BLaER1 (cell line): ENCODE measurements around the gene UPP1.

ENCODE experiments used
- H3K27ac ChIP-seq: shearing (Covaris generic); formaldehyde crosslinking; 2 replicates; pipeline ENCODE4 v1.8.1; 2022
- H3K27me3 ChIP-seq: shearing (Covaris generic); formaldehyde crosslinking; 2 replicates; pipeline ENCODE4 v1.8.1; 2022
- H3K36me3 ChIP-seq: shearing (Covaris generic); formaldehyde crosslinking; 2 replicates; pipeline ENCODE4 v1.8.1; 2022
- H3K4me1 ChIP-seq: shearing (Covaris generic); formaldehyde crosslinking; 2 replicates; pipeline ENCODE4 v1.8.1; 2022
- H3K4me2 ChIP-seq: shearing (Covaris generic); formaldehyde crosslinking; 2 replicates; pipeline ENCODE4 v1.8.1; 2022
- H3K4me3 ChIP-seq: shearing (Covaris generic); formaldehyde crosslinking; 2 replicates; pipeline ENCODE4 v1.8.1; 2022
- H3K9ac ChIP-seq: shearing (Covaris generic); formaldehyde crosslinking; 2 replicates; pipeline ENCODE4 v1.8.1; 2022
- H3K9me3 ChIP-seq: shearing (Covaris generic); formaldehyde crosslinking; 2 replicates; pipeline ENCODE4 v1.8.1; 2022
- H4K20me1 ChIP-seq: shearing (Covaris generic); formaldehyde crosslinking; 2 replicates; pipeline ENCODE4 v1.8.1; 2022
- Cebpa-rat ChIP-seq: shearing (Covaris generic); IDR thresholded peaks from 2 replicates; pipeline ENCODE4 v1.8.1; 2022

UPP1 gene

DNA sequence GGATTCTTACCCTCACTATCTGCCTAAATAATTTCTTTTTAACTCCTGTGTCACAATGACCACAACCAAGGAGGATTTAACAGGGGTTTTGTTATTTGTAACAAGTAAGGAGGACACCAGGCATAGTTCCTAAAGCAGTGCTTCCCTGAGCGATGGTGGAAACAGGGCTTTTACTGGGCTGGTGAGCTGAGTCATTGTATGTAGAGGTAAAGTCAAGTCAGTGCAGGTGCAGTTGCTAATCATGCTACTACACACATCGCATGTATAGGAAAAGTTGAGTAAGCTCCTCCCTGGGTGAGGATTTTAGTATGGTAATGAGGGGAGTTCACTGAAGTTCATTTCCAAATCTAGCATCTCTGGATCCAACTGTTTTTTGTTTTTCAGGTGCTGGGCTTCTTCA, 59.2 kb downstream of the UPP1 start:
- H3K9me3 ChIP-seq = no peaks in the 10 kb centered on the region
- no peak overlapping the region for H3K27ac ChIP-seq

DNA sequence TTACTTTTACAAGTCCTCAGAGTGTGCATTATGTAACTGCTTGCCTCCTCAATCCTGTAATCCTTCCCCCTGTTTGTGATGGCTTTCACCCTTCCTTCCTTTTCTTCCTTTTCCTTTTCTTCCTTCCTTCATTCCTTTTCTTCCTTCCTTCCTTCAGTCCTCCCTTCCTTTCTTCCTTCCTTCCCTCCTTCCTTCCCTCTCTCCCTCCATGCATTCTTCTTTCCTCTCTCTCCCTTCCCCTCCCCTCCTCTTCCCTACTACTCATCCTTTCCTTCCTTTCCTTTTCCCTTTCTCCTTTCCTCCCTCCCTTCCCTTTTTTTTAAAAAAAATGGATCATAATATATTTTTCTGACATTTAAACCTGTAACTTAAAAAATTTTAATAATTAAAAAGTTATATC, 60.0 kb downstream of the UPP1 start:
- Histone ChIP-seq H4K20me1 (no peaks in the 10 kb centered on the region), H3K27me3 (no peaks in the 10 kb centered on the region), H3K9me3 (no peaks in the 10 kb centered on the region), H3K27ac (no peak overlapping the region), H3K4me2 (no peak overlapping the region), H3K9ac (no peak overlapping the region), H3K4me3 (no peak overlapping the region), H3K36me3 (no peaks in the 10 kb centered on the region), H3K4me1 (no peaks in the 10 kb centered on the region)
- TF ChIP-seq Cebpa-rat = no peak

More for the DNA sequence above, 59.2 kb downstream of the UPP1 start:
- no peaks in the 10 kb centered on the region for H3K36me3 ChIP-seq
- H3K9ac ChIP-seq = no peak overlapping the region
- no peaks in the 10 kb centered on the region for H4K20me1 ChIP-seq
- TF ChIP-seq Cebpa-rat = no peak
- no peak overlapping the region for H3K4me3 ChIP-seq
- no peaks in the 10 kb centered on the region for H3K4me1 ChIP-seq
- no peaks in the 10 kb centered on the region for H3K27me3 ChIP-seq
- no peak overlapping the region for H3K4me2 ChIP-seq

DNA sequence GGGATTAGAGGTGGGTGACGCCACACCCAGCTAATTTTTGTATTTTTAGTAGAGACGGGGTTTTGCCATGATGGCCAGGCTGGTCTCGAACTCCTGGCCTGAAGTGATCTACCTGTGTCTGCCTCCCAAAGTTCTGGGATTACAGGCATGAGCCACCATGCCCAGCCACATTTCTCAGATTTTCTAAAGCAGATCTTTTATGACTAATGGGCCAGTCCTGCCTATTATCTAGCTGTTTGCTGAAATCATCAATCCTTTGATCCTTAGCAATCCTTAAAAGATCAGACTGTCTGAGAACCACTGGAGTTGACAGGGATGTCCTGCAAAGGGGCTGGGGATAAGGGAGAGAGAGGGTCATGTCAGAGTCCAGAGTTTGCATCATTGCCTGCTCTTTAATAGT, 61.0 kb downstream of the UPP1 start:
- no peaks in the 10 kb centered on the region for H3K9me3 ChIP-seq
- no peaks in the 10 kb centered on the region for H4K20me1 ChIP-seq
- no peaks in the 10 kb centered on the region for H3K36me3 ChIP-seq
- H3K4me3 ChIP-seq = no peak overlapping the region
- TF ChIP-seq Cebpa-rat = no peak
- H3K4me2 ChIP-seq = no peak overlapping the region
- H3K4me1 ChIP-seq = no peaks in the 10 kb centered on the region
- no peak overlapping the region for H3K9ac ChIP-seq
- H3K27ac ChIP-seq = no peak overlapping the region
- H3K27me3 ChIP-seq = no peaks in the 10 kb centered on the region

DNA sequence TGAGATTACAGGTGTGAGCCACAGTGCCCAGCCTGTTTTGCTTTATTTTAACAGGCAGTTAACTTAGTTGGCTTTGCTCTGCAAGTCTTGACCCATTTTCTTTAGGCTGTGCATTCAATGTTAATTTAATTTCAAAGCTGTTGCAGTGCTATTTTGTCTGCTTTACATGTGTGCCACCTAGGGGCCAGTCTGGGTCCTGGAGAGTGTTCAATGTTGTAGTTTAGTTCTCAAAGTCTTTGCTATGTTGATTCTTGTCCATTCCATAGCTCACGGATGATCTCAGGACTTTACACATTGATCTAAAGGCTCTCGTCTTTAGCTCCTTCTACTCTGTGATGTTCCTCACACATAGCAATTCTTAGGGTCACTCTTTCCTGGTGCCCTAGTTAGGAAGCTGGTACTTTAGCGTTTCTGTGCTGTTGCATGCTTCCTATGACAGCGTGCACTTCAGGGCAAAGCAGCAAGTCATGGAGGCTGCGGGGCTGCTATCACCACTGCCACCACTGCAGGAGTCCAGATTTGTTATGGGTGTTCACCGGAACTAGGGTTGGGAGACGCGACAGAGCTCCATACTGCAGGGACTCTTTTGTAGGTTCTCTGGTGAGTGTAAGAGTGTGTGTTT, 65.8 kb downstream of the UPP1 start:
- no peaks in the 10 kb centered on the region for H3K36me3 ChIP-seq
- no peak overlapping the region for H3K9ac ChIP-seq
- no peak for TF ChIP-seq Cebpa-rat
- no peaks in the 10 kb centered on the region for H3K27me3 ChIP-seq
- H3K4me2 ChIP-seq = no peak overlapping the region
- H3K4me1 ChIP-seq = no peaks in the 10 kb centered on the region
- H3K27ac ChIP-seq = no peak overlapping the region
- H4K20me1 ChIP-seq = no peaks in the 10 kb centered on the region
- no peak overlapping the region for H3K4me3 ChIP-seq
- H3K9me3 ChIP-seq = no peaks in the 10 kb centered on the region
